HG02943 (cell line): Measurements from ENCODE around the gene PRXL2B.

Source experiments
- ATAC-seq: cut with Tn5 transposase; IDR thresholded peaks from one replicate; pipeline ENCODE4 v1.9.1; 2021; ENCODE audit warnings: mild to moderate bottlenecking, low read depth, moderate library complexity; ENCODE audit not compliant: unreplicated experiment

The PRXL2B gene

DNA sequence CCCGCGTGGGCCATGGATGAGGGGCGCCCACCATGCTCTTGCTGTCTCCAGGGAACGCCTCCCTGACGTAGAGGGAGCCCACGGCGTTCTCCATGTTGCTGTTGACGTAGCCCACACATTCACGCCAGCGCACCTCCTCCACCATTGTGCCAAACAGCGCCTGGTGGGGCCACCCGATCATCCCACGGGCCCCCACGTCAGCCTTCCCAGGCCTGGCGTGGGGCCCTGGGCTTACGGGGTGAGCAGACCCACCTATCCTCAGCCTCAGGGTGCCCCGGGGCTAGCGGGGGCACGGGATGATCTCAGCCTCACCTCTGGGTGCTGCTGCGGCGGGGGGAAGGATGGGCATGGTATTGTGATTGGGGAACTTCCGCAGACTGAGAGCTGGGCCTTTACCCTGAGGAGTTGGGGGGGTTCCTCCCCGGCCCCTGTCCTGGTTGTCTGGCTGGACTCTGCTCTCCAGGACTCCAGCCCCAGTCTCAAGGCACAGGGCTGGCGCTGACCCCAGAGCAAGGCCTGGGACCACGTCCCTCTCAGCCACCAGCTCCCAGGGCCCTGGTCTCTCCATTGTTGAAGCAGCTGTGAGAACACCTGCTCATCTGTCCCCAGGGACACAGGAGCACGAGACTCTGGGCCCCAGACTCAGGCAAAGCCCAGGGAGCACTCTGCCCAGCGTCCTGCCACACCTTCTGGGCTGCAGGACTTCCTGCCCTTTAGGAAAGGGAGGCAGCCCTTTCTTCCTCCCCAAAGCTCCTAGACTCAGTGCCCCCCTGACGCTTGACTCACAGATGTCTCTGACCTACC, 10.2 kb downstream of the PRXL2B start:
- no peak for ATAC-seq

DNA sequence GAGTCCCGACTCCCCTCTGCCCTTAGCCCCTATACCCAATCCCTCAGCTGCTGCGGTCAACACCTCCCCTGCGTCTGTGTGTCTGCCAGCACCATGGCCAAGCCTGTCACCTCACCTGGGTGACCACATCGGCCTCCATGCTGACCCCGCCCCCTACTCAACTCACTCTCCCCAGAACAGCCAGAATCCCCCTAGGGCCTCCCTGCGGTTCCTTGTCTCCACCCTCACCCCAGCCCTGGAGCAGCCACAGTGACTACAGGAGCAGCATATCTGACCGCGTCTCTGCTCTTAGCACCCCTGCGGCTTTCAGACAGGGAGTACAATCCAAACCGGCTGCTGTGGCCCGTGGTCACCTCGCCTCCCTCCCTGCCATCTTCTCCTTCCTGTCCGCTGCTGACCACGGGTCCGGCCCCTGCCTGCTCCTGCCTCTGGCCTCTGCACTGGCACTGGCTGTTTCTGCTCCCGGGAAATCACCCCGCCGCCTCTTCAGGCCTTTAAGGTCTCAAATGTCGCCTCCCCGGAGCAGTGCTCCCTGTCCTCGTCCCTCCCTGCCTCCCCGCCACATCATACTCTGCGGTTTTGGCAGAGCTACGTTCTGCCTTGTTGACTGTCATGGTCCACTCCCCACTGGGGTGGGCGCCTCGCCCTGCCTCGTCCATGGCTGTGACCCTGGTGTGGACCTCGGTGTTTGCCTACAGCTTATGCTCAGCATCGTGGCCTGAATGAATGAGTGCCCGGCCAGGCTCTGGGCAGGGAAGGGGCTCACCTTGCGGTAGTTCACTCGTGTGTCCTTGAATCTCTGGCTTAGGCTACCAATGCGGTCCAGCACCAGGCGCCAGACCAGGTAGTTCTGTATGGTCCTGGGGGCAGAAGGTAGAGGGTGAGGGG, 11.1 kb downstream of the PRXL2B start:
- ATAC-seq: no peak

DNA sequence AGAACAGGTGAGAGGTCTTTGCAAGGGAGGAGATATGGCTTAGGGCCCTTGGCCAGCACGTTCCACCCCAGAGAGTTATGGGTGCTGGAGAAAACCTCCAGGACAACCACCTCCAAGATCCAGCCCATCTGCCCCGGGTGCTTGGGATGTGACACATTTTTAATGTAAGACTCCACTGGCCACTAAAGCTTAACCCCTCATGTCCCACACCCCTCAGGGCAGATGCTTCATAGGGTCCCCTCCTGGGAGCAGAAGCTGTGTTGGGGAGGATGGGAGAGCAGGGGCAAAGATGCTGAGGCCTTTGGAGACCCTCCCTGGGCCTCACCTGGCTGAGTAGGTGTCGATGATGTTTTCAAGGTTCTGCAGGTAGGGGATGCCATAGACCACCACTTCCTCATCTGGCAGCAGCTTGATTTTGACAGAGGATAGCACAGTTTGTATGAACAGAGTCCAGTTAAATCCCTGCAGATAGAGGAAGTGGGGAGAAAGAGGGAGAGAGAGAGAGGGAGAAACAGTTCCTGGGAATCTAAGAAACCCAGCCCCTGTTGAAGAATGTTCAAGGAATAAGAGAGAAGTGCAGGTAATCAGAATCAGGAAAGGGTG, 11.9 kb downstream of the PRXL2B start:
- no peak for ATAC-seq

DNA sequence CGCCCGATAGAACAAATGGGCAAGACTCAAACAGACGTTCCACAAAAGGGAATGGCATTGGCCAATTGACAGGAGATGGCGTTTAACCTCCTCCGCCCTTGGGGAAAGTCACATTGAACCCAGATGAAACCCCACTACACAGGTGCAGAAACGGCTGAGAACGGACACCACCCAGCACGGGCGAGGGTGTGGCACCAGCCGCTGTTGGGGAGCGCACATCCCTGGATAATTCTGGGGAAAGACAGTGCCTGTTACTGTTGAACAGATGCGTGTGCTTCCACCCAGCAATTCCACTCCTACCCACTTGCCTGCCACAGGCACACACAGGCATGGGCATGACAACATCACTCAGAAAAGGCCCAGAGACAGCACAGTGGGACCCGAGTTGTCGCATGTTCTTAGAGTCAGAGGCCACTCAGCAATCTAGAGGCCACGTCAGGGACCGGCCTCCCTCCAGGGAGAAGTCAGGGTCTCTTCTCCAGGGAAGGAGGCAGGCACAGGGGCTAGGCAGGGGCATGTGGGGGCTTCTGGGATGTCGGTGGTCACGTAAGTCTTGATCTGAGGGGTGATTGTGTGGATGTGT, 15.2 kb downstream of the PRXL2B start:
- no peak for ATAC-seq

DNA sequence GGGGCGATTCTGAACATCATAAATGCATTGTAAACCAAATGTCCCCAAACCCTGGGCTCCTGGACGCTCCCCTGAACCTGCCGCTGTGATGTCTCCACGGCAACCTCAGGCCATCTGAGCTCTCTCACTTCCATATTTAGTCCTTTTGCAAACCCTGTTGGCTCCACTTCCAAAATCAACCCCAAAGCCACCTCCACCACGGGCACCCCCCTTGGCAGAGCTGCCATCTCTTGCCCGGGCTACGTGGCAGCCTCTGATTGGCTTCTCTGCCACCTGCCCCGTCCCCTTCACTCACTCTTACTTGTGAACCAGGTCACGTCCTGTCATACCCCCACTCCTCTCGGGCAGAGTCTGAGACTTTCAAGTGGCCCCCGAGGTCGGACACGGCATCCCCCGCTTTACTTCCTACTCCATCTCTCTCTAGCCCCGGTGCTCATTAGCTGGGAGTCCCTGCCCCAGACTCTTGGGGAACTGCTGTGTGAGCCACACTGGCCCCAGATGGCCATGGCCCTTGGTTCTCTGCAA, 15.8 kb downstream of the PRXL2B start:
- ATAC-seq: no peak

DNA sequence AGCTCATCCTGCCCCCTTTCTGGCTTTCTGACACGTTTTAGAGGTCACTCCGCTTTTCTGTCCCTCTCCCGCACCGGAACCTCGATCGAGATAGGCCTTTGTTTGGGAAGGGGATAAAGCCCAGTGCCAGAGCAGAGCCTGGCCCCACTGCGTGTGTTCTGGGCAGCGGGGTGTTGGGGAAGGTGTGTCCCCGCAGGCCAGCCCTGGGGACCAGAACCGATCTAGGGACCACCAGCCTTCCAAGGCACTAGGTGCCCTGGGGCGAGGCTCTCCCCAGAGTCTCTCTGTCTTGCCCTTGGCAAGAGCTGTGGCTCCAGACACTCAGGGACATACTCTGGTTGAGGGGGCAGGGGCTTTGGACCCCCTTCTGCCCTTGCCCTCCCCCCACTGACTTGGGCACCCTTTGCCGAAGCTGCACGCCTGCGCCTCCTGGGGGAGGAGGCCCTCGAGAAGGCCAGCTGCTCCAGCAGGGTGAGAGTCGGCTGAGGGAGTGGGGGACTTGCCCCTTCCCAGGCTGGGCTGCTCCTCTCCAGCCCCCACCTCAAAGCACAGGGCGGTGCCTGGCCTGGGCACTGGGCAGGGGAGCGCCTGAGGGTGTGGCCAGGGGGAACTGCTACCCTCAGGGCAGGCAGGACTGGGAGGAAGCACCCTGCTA, 16.4 kb downstream of the PRXL2B start:
- no peak for ATAC-seq

DNA sequence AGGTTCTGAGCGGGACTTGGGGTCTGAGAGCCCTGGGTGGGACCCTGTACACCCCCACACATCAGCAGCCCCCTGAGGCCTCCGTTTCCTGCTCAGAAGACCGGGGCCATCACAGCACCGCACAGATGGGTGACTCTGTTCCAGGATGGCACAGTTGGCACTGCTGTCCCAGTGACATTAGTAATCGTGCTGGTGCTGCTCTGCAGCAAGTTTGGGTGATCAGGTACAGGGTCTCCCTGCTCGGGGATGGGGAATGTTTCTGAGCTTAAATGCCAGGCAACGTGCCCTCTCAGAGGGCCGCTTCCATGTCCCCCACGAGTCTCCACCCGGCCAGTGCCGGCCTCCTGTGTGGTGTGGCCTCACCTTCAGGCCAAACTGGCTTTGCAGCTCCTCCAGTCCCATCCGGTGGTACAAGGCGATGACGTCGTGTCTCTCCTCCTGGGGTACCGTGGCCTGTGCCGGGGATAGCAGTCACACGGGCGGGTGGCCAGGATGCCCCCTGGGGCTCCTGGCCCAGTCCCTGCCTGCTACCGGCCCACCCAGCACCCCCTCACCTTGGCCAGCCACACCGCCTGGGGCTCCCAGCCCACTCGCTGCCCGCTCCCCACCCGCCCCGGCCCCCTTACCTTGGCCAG, 17.1 kb downstream of the PRXL2B start:
- ATAC-seq: no peak

DNA sequence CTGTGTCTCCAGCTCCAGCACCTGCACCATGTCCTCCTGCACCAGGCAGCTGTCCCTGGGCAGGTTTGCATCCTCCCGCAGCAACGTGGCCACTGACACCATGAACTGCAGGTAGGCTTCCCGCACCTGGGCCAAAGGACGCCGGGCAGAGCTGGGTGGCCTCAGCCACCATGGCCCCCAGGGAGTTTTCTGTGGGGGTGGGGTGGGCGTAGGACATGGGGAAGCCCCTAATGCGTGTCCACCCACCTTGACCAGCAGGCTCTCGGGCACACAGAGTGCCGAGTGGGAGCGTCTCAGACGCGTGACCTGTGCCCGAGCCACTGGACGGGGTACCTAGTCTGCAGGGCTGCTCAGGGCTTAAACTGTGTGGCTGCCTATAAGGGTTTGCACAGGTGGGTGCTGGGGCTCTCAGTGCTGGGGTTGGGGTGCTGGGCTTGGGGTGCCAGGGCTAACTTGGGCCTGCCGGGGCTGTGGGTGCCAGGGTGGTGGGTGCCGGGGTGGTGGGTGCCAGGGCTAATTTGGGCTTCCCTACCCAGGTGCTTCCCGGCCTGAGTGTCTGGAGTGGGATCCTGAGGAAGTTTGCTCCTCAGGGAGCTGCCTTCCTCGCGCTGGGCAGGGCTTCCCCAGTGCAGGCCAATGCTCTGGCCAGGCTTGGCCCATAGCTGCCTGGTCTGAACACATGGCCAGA, 17.7 kb downstream of the PRXL2B start:
- no peak for ATAC-seq

DNA sequence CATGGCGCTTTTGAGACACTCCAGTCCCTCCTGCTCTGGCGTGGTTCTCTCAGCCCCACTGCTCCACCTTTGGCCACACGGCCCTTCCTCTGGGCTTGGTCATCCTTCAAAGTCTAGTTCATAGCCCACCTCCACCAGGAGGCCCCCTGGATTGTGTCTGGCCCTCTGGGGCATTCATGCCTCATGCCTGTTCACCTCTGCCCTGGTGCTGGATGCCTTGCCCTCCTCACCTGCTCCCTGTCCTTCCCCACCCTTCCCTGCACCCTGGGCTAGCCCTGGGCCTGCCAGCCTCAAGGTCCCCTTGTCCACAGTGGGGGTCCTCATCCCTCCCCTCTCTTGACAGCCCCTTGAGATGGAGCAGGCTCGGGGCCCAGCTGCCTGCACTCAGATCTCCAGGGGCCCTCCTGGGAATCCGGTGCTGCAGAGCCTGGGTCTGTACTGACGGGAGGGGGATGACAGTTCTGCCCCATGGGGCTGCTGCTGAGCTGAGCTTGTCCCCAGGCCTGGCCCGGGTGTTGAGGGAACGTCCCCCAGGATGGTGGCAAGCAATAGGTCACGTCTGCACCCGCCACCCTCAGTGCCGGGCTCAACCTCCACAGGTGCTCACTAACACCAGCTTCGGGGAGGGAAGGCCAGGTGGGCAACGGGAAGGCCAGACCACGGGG, 18.4 kb downstream of the PRXL2B start:
- ATAC-seq: no peak

GRCh38 chr1:2605509-2606395, 19.2 kb downstream of the PRXL2B start:
- no peak for ATAC-seq

DNA sequence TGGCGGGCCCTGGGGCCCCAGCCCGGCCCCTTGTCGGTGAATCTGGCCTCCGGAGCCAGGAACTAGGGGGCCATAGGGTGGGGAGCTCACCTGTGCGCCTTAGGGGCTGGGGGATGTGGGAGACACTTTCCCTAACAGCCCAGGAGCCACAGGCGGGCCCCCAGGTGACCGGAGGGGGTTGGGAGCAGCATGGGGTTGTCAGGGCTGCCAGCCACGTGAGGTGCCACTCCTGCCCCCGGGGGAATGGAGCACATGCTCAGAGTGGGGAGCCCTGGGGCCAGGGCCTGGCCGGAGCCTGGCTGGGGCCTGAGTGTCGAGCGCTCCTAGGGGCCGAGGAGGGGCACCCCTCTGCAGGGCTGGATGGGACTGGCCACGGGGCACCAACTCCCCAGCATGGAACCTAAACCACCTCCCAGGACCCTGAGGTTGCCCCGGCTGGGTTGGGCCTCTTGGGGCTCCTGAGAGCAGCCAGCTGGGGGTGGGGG, 19.9 kb downstream of the PRXL2B start:
- ATAC-seq: no peak

DNA sequence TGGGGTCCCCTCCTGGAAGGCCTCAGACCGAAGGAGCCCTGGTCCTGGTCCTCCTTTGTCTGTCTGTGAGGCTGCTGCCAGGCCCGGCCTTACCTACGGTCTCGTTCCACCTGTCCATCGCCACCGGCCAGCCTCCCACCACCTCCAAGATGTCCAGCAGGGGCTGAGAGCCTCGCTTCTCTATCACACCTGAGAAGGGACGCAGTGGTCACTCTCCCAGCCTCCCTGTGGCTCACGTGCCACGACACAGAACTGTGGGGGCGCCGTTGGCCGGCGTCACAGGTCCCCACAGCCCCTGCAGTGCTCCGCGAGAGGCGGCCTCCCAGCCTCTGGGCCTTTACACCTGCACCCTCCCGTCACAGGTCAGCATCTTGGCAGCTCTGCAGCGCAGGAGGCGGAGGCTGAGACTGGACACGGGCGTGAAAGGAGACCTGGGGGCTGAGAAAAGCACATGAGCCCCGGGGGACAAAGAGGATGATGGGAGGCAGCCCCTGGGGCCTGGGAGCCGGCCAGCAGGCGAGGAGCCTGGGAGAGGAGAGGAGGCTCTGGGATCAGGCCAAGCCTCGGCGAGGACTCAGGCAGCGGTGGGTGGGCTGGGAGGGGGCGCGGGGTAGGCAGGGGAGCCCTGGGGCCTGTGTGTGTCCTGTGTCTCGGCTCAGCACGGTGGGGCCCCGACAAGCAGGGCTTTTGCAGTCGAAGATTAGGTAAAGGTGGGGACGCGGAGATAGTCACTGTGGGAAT, 20.5 kb downstream of the PRXL2B start:
- ATAC-seq: no peak

- no peak for ATAC-seq
Measured at GRCh38 chr1:2607641-2608091, 21.1 kb downstream of the PRXL2B start.

- ATAC-seq: no peak
Measured at GRCh38 chr1:2609319-2610035, 22.9 kb downstream of the PRXL2B start.

- ATAC-seq: no peak
Measured at GRCh38 chr1:2610036-2610959, 23.7 kb downstream of the PRXL2B start.
